ENCODE results near the gene SIGLEC12. TPM values are rescaled to one million over a fixed set of nuclear protein-coding genes. Genes with fewer than 3 reads are reported as not detected.

SIGLEC12 gene
- total RNA-seq, 1 donor from 2014 or later: not detected

DNA sequence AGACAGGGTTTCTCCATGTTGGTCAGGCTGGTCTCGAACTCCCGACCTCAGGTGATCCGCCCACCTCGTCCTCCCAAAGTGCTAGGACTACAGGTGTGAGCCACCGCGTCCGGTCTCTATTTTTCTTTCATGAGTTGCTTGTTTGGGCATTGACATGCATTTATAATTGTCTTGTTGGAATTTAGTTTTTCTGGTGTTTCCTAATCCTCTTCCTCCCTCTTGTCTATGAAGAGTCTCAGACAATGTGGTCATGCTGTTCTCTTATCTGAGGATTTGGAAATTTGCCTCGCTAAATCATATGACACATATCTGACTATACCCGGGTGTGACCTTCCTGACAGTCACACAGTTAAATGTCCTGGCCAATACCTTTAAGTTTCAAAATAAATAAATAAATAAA is 30.6 kb downstream of the SIGLEC12 start:
- Histone ChIP-seq H3K4me1 (no peaks in the 10 kb centered on the region), H3K4me3 (no peak overlapping the region), H3K4me2 (no peak overlapping the region), H3K9me3 (ENCODE audit: low read depth) (no peaks in the 10 kb centered on the region), H3K27ac (no peak overlapping the region), H3K36me3 (no peaks in the 10 kb centered on the region), H2AFZ (replicated peaks) (no peak overlapping the region), H4K20me1 (ENCODE audit: low read depth) (no peaks in the 10 kb centered on the region), H3K27me3 (peaks cover 19% of the 10 kb centered on the region), H3F3A (ENCODE audit: low read depth) (no peaks in the 10 kb centered on the region), H3K9ac (no peak overlapping the region), H3K79me2 (ENCODE audit: low read depth) (no peaks in the 10 kb centered on the region)
- H3K36me3 Mint-ChIP-seq: no peaks in the 10 kb centered on the region
- H3K4me1 Mint-ChIP-seq: no peaks in the 10 kb centered on the region
- no peak for DNase-seq (ENCODE audit: low spot score)
- peaks cover 10% of the 10 kb centered on the region for H3K27me3 Mint-ChIP-seq (ENCODE audit: insufficient read depth, low read depth)
- no peak overlapping the region for H3K27ac Mint-ChIP-seq
- H3K9me3 Mint-ChIP-seq: no peaks in the 10 kb centered on the region
- no peak overlapping the region for H3K4me3 Mint-ChIP-seq
- TF ChIP-seq EZH2phosphoT487 (IDR thresholded peaks at IDR 0.05) (no peak), EZH2 (IDR thresholded peaks at IDR 0.05) (no peak)
- TF ChIP-seq, protein P1, sequence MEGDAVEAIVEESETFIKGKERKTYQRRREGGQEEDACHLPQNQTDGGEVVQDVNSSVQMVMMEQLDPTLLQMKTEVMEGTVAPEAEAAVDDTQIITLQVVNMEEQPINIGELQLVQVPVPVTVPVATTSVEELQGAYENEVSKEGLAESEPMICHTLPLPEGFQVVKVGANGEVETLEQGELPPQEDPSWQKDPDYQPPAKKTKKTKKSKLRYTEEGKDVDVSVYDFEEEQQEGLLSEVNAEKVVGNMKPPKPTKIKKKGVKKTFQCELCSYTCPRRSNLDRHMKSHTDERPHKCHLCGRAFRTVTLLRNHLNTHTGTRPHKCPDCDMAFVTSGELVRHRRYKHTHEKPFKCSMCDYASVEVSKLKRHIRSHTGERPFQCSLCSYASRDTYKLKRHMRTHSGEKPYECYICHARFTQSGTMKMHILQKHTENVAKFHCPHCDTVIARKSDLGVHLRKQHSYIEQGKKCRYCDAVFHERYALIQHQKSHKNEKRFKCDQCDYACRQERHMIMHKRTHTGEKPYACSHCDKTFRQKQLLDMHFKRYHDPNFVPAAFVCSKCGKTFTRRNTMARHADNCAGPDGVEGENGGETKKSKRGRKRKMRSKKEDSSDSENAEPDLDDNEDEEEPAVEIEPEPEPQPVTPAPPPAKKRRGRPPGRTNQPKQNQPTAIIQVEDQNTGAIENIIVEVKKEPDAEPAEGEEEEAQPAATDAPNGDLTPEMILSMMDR (IDR thresholded peaks at IDR 0.05): no peak

DNA sequence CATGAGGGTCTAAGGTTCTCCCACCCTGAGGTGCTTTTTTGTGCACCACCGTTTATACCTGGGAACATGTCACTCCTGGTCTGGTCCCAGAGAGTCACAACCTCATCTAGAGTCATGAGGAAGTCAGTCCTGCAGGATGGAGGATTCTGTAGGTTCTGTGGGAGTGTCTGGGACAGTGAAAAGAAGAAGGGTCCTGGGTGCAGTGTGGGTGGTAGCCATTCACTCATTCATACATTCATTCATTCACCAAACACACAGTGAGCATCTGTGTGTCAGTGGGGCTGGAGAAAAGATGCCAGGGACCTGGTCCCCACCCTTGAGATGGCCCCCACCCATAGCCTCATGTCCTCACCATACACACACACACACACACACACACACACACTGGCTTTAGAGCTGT is 32.0 kb downstream of the SIGLEC12 start:
- H3K36me3 Mint-ChIP-seq: no peaks in the 10 kb centered on the region
- H3K4me3 Mint-ChIP-seq: no peak overlapping the region
- Histone ChIP-seq H3K9ac (no peak overlapping the region), H3K27me3 (peaks cover 33% of the 10 kb centered on the region), H3K27ac (no peak overlapping the region), H3K4me3 (no peak overlapping the region), H3K36me3 (no peaks in the 10 kb centered on the region), H3K79me2 (ENCODE audit: low read depth) (no peaks in the 10 kb centered on the region), H3K9me3 (ENCODE audit: low read depth) (no peaks in the 10 kb centered on the region), H2AFZ (replicated peaks) (no peak overlapping the region), H4K20me1 (ENCODE audit: low read depth) (no peaks in the 10 kb centered on the region), H3F3A (ENCODE audit: low read depth) (no peaks in the 10 kb centered on the region), H3K4me2 (no peak overlapping the region), H3K4me1 (no peaks in the 10 kb centered on the region)
- no peak overlapping the region for H3K27ac Mint-ChIP-seq
- H3K4me1 Mint-ChIP-seq: no peaks in the 10 kb centered on the region
- peaks cover 10% of the 10 kb centered on the region for H3K27me3 Mint-ChIP-seq (ENCODE audit: insufficient read depth, low read depth)
- H3K9me3 Mint-ChIP-seq: no peaks in the 10 kb centered on the region
- DNase-seq (ENCODE audit: low spot score): no peak
- TF ChIP-seq, protein P1 (IDR thresholded peaks at IDR 0.05): no peak
- no peak for TF ChIP-seq EZH2phosphoT487 (IDR thresholded peaks at IDR 0.05)

GRCh38 chr19:51469162-51469561 is 32.4 kb downstream of the SIGLEC12 start:
- Histone ChIP-seq H3K9me3 (ENCODE audit: low read depth) (no peaks in the 10 kb centered on the region), H3K79me2 (ENCODE audit: low read depth) (no peaks in the 10 kb centered on the region), H4K20me1 (ENCODE audit: low read depth) (no peaks in the 10 kb centered on the region), H3K9ac (no peak overlapping the region), H3K27me3 (peaks cover 37% of the 10 kb centered on the region), H3K4me3 (no peak overlapping the region), H3K36me3 (no peaks in the 10 kb centered on the region), H3F3A (ENCODE audit: low read depth) (no peaks in the 10 kb centered on the region), H3K4me1 (no peaks in the 10 kb centered on the region), H3K27ac (no peak overlapping the region), H2AFZ (replicated peaks) (no peak overlapping the region), H3K4me2 (no peak overlapping the region)
- TF ChIP-seq EZH2 (IDR thresholded peaks at IDR 0.05): no peak
- TF ChIP-seq, protein P1 (IDR thresholded peaks at IDR 0.05): no peak
- TF ChIP-seq EZH2phosphoT487 (IDR thresholded peaks at IDR 0.05): no peak
- Mint-ChIP-seq H3K4me1 (no peaks in the 10 kb centered on the region), H3K36me3 (no peaks in the 10 kb centered on the region), H3K27me3 (ENCODE audit: insufficient read depth, low read depth) (peaks cover 13% of the 10 kb centered on the region), H3K9me3 (peaks cover 1% of the 10 kb centered on the region), H3K27ac (no peak overlapping the region), H3K4me3 (no peak overlapping the region)
- DNase-seq (ENCODE audit: low spot score): no peak
